Measurements from ENCODE around the gene SV2B.

Gene SV2B

DNA sequence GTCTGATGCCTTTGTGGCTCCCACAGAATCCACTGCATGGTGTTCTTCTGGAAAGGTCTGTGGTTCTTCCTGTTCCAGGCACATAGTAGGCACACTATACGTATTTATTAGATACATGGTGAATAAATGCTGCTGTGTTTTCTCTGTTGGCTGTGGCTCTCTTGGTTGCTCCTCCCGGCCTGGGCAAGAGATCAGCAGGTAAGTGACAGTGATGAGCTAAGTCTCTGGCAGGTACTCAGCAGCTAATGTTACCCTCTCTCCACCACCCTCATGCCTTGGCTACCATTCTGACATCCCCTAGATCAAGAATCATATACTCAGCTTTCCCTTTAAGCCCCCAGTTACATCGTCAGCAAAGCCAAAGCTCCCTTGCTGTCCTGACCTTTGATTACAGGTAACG lies 8.4 kb downstream of the SV2B start:
- DNase-seq = no peak

DNA sequence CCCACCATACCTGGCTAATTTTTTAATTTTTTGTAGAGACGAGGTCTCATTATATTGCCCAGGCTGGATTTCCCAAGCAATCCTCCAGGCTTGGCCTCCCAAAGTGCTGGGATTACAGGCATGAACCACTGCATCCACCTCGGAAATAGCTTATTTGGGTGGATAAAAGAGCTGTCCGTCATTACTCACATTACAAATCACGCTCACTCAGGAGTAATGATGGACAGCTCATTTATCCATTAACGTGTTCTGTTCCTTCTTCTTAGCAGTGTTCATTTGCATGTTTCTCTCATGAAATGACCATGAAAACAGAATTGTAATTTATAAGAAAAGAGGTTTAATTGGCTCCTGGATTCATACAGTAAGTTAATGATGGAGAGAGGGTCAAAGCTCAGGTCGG lies 9.8 kb downstream of the SV2B start:
- no peak for DNase-seq

DNA sequence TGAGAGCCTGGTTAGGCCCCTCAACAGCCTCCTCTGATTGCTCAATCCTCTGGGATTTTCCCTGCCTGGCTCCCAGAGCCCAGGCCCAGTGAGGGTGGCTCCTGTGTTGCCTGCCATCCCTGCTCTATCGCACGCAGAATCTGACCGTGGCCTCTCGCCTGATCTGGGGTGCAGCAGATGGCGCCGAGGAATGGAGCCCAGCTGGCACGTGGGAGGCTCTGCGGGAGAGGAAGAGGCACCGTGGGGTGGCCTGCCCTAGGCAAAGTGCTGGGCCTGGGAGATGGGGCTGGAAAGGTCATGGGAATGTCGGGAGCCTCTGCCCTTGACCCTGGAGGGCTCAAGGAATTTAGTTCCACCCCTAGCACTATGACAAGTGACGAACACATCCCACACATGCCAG lies 10.3 kb downstream of the SV2B start:
- no peak for DNase-seq

DNA sequence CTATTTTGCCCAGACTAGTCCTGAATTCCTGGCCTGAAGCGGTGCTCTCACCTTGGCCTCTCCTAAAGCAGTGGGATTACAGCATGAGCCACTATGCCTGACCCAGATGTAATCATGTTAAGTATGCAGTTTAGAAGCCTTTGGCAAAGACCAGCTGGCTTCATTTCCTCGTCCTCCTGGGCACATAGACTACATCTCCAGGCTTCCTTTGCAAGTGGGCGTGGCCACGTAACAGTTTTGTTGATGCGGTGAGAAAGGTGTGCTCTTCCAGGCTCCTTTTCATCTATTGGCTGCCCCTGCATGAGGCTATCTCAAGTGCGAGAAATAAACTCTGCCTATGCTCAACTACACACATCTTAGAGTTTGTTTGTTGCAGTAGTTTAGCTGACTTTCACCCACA lies 13.0 kb downstream of the SV2B start:
- DNase-seq = no peak

DNA sequence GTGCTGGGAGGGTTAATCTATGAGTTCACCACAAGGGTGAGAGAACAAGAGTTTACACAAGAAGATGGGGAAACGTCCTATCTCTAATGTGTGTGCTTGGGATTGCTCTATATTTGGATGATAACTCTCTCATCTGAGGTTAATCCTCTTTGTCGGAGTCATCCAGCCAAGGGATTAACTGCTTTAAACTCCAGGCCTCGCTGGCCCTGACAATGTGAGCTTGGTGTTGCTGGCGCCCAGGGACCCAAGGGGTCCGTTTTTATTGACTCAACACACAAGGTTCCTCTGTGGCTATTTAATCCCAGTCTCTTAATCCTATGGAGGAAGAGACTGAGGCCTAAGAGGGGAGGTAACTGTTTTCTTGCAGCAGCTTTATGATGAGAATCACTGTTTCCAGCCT lies 14.2 kb downstream of the SV2B start:
- no peak for DNase-seq

DNA sequence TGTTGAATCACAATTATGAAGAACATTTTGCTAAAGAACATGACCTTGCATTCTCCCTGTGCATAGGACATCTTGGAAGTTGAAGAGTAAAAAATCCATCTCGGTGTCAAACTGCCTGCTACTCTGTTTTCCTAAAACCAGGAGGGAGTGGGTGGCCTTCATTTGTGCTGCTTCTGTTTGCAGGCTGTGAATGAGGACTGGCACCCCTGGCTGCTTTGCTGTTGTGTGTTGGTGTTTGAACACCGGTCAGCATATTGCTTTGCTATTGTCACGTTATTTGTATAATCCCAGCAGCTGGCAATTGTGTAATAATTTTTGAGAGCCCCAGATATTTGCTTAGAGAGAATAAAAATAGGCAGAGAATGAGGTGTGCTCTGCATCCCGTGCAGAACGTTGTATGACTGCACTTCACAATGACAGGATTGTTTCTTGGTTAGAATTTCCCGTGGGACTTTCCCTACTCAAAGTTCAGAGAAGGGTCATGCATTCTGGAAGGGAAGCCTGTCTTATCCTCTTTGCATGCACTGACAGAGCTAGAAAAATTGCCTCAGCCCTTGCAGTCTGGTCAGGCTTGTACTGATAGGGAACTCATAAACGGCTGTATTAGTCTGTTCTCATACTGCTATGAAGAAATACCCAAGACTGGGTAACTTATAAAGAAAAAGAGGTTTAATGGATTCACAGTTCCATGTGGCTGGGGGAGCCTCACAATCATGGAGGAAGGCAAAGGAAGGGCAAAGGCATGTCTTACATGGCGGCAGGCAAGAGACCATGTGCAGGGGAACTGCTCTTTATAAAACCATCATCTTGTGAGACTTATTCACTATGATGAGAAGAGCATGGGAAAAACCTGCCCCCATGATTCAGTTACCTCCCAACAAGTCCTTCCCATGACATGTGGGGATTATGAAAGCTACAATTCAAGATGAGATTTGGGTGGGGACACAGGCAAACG lies 16.3 kb downstream of the SV2B start:
- DNase-seq = peak; percentile 83

DNA sequence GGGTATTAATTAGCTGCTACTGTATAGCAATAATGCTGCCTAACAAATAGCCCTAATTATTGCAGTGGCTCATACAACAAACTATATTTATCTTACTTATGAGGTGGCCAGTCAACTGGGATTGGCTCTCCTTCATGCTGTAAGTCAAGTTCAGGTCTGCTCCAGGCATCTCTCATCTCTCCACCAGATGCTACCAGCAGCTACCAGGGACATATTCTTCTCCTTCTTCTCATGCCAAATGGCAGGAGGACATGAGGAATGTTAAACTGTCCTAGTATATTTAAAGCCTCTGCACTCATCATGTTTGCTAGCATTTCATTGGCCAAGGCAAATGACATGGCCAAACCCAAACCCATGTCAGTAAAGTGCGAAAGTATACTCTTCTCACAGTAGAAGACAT lies 17.3 kb downstream of the SV2B start:
- no peak for DNase-seq

DNA sequence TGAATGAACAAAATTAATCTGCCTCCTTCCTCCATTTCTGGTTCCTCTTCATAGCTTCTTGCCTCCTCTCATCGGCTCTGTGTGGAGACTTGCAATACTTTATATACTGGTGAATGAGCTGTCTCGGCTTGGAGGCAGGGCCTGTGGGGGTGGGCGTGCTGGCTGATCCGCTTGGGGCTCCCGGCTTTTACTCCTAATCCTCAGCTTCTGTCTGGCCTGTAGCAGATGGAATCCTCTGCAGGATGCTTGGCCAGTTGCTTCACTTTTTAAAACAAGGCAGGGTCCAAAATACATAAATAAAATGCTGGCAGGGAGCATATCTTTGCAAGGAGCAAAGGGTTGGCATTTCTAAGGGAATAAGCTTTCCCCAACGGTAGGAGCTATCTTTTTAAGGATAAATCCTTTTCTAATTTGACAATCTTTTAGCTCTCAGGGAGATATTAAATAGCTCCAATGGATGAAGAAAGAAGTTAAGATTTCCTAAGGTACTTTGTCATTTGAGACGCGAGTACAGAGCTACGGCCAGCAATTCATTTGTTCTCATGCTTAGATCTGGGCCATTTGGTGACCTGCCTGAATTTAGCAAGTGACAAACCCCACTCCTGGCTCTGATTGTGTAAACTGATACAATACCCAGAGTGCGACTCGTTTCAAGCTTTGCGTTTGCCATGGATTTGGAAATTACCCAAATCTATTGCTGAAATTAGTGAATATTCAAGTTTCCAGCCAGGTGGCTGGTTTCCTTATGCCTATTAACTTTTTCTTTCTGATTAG lies 18.9 kb downstream of the SV2B start:
- DNase-seq = no peak

DNA sequence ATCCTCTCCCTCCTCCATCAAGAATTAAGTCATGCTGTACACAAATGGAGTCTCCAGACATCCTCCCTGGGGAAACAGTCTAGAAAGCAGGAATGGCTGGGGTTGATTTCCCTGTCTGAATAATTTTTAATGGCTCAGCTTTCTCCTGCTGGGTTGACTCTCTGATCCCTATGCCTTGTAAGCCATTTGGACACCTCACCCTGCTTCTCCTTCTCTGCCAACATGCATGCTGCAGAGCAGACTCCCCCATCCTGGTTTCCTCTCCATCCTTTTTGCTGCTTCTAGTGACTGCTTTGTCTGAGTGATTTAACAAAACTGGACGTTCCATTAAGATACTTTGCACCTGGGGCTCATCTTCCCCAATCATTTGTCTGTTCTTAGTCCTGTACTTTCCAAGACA lies 22.2 kb downstream of the SV2B start:
- no peak for DNase-seq

DNA sequence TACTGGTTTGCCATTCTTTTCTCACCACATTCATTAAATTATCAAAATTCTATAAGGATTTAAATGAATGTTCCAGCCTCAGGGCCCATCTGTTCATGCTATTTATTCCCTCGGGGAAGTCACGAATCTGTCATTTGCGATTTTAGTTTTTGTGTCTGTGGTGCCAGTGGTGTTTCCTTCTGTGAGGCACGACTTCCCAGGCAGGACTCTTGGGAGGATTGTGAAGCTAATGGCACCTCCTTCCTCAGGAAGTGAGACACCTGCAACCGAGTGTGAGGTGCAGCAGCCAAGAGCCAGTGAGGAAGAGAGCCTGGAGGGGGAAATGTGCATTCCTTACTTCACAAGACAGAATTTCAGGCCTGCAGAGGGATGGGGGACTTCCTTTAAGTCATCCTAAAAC lies 24.1 kb downstream of the SV2B start:
- DNase-seq = no peak

DNA sequence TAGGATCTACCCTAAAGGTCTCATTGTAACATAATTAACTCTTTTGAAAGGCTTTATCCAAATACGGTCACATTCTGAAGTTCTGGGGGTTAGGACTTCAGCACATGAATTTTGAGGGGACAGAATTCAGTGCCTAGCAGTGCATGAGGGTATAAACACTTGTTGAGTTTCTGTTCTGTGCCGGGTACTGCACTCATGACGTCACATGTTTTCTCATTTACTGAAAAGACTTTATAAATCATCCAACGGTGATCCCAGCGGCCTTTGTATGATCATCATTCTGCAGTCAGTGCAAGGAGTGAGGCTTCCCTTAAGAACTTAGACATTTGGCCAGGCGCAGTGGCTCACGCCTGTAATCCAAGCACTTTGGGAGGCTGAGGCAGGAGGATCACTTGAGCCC lies 25.1 kb downstream of the SV2B start:
- no peak for DNase-seq

DNA sequence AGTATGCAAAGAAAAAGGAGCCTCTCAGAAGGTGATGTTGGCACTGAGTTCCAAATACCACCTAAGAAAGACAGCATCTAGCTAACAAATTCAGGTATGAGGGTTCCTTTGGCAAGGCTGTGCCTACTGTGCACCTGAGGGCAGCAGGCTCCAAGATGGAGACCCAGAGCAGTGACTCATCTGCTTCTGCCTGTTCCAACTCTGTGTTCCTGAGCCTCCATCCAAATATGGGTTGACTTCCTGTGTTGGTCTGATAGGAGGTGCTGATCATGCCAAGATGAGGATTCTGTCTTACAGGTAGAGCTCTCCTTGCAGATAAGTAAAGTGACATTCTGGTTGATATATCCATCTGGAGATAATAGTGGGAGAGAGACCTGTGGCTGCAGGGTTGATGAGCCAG lies 26.0 kb downstream of the SV2B start:
- no peak for DNase-seq

DNA sequence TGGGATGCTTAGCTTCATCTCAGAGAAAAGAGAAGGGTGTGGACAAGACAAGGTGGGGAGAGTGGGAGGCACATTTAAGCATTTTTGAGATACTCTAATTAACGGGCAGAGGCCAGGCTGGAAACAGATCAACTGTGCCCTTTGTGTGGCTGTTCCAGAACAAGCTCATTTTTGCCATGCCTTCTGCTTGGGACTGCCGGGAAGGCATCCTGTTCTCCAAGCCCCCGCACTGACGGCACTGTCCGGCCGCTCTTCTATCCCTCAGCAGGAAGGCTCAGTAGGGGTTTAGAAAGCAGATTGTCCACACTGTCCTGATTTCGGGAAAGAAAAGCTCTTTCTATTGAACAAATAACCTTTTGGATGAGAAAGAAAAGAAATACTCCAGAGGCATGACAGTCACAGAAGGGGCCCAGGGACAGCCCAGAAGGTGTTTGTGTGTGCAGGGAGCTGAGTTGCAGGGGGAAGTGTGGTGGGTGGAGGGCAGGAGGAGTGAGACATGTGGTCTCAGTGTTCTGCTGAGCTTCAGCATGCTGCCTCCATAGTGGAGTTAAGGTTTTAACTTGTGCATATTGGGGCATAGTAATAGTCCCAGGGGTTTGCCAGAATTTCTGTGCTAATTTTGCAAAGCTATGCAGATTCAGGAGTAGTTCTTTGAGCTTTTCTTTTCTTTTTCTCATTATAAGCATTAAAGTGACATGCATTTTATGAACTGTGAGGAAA lies 27.3 kb downstream of the SV2B start:
- no peak for DNase-seq

DNA sequence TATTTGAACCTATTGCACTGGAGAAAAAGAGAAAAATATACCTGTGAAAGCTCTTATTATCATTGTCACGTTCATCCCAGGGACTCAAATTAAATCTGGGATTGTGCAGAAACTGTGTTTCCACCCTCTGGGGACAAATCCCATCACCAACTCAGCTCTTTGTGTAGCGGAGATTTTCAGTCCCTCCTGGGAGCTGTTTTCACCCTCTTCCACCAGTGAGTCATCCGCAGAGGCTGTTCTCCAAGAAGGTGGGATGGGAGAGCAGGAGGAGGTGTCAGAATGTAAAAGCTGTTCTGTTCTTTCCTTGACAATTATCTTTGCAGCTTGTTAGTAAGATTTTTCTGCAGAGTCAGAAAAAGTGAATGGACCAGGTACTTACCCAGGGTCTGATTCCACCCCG lies 28.0 kb downstream of the SV2B start:
- no peak for DNase-seq

DNA sequence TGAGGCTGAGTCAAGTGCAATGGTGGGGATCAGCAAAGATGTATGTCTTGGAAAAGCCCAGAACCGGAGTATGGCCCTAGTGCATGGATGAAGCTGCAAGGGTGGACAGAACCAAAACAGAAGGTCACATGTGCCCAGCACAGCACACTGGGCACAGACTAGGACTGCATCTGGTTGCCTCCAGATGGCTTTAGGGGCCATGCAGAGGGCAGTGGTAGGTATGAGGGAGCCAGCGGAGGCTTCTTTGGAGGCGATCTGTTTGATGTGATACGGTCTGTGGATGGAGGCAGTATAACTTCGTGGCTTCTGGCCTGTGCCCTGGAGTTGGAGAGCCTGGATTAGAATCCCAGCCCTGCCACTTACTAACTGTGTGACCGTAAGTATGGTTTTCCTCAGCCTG lies 29.4 kb downstream of the SV2B start:
- no peak for DNase-seq

DNA sequence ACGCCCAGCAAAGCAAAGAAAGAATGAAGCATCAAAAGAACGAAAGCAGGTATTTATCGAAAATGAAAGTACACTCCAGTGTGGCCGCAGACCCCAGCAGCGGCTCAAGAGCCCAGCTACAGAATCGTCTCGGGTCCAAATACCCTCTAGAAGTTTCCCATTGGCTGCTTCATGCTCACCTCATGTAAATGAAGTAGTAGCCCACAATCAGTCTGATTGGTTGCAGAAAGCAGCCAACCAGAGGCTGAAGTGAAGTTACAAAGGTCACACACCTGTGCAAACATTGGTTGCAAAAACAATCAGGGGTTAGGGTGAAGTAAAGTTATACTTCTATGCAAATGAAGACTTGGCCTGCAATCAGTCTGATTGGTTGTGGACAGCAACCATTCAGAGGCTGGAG lies 32.0 kb downstream of the SV2B start:
- no peak for DNase-seq

DNA sequence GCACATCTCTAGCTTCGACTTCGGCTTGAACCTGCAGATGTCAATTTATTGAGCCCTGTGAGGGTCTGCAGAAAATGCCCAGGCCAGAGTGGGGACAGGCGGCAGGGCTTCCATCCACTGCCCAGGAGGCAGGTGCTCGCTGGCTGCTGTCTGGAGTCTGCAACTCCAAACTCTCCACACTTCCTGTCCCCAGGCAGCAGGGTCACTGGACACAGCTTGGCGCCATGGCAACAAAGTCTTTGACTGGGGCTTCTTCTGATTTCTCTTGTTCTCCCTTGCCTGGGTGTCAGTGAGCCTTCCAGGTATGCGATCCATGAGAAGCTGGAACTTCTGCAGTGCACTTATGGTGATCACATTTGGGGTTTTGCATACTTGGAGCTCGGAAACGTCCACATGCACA lies 33.5 kb downstream of the SV2B start:
- no peak for DNase-seq

DNA sequence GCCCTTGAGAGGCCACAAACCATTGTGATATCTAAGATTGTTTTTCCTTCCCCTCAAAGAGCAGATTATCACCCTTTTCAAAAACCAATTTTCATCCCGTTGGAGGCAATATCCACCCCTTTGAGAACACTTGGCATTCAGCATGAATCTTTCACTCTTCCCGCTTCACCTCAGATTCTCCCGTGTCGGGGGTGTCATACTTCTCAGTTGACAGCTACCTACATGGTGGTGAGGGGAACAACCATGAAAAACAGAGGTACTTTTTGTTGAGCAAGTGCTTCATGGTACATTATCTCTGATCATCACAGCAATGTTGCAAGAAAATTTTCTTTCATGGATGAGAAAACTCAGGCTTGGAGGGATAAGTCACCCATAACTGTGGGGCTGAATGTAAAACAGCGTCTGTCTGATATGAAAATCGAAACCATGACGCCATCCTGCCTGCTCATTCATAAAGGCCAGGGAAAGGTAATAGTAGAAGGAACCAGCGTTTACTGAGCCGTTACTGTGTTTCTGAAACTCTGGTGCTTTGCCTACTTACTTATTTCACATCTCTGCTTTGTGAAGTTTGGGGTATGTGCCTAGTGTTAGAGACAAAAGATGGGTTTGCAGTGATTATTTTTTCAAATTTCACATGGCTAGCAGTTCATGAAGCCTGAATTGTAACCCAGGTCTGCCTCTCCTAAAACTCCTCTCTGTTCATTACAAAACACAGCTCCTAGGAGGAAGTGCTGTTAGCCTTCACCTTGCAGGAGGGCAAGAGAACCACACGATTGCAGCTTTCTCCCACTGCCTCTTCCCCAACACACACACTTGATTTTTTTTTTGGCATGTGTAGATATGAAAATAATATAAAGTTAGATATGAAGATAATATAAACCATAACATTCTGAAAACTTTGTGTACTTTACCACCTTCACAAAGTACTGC lies 35.4 kb downstream of the SV2B start:
- DNase-seq = no peak

DNA sequence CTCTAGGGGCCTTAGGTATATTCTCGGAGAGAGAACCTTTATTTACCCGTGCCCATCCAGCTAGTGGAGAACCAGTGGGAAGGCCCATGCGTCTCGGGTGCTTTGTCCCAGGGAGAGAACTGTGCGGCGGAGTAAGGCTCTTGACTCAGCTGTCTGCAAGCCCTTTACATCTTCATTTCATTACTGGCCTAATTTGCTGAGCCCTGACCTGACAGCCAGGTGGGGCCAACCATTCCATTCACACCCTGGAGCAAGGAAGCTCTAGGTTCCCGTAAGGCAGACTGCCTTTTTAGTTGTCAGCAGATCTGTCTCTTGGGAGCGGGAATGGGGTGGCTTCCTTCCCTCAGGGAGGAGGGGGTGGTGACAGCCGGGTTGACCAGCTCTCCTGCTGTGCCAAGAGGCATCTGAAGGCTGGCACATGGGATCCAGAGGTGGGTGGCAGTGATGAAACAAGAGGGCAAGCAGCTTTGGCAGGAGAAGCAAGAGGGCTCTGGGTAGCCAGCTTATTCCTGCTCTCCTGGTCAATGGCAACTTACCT lies 36.4 kb downstream of the SV2B start:
- no peak for DNase-seq

DNA sequence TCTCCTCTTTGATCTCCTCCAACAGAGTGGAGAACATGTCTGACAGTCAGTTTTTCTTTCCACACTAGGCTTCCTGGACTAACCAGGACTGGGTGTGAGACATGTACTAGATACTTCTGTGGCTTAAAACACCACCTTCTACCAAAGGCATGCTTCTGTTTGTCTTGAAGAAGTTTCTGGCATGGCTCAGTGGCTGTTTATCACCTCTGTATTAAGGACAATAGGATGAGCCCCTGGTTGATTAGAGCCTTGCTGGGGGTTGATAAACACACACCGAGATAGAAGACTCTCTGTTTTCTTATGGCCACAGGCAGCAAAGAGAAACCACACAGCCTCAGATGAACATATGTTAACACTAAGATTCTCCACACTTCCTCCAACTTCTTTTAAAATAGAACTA lies 40.5 kb downstream of the SV2B start:
- no peak for DNase-seq

DNA sequence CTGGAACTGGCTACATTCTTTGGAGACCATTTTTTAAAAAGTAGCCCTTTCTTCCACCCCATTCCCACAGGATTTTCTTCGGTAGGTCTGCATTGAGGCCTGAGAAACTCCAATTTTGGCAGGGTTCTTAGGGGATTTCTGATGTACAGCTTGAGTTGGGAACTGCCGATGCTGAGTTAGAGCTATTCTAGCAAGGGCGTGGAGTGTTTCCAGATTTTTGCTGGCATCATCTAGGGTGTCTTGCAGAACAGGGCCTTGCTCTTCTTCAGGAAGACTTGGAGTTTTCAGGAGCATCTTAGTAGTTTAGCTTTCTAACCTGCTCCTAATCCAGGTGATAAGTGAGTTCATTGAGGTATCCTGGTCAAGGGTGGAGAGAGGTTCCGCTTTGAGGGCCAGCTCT lies 41.0 kb downstream of the SV2B start:
- DNase-seq = no peak

DNA sequence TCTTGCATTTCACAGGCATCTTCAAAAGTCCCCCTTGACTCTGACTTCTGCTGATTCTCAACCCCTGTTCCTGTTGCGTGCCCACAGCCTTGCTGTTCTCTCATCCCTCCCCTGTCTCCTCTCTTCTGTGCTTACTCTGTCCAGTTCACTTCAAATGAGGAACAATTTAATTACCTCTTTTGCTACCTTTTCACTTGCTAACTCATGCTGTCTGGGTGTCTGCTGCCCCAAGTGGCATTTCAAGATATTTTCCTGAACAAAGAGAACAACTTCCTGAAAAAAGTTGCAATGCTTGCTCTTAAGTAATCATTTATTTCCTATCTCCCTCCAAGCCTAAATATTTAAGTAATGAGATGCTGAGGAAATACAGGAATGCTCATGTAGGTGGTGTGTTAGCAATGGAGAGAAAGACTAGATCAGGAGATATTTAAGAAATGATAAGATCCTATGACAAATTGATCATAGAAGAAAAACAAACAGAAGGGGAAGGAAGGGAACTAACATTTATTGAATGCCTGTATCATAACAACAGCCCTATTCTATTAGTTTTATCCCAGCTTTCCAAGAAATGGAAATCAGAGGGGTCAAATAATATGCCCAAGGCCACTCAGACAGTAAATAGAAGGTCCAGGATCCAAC lies 42.2 kb downstream of the SV2B start:
- DNase-seq = no peak
